B cell (primary cell): Measurements from ENCODE around the gene SPDYE1. TPM values are rescaled to one million over a fixed set of nuclear protein-coding genes. Genes with fewer than 3 reads are reported as not detected.

Experiments used
- ATAC-seq: fragments of 200-7000 bp; cut with Tn5 transposase; one replicate; pipeline ENCODE4 v1.10.0; 2021; ENCODE audit warnings: low read depth, mild to moderate bottlenecking, moderate number of reproducible peaks, moderate library complexity
- CTCF ChIA-PET: fragments of 350-600 bp; sonication (Branson Sonifier 250); formaldehyde crosslinking; loops from one replicate; lab custom pipeline; 2021; ENCODE audit warnings: antibody characterized with exemption, inconsistent platforms; lab: Charles Lee
- POLR2A ChIA-PET: fragments of 350-600 bp; sonication (Branson Sonifier 250); formaldehyde crosslinking; loops from one replicate; lab custom pipeline; 2021; ENCODE audit warnings: antibody characterized with exemption; lab: Charles Lee
- DNase-seq: peaks from one replicate; pipeline ENCODE4 v3.0.0; 2013
- H2AFZ ChIP-seq: 2 replicates; pipeline ENCODE4 v1.6.1; 2012; ENCODE audit warnings: mild to moderate bottlenecking, low read depth, low read length; ENCODE audit not compliant: insufficient read depth, poor library complexity, severe bottlenecking
- H3K27ac ChIP-seq, 2 donors: 1 replicate in 1 of 2; 2 replicates in 1 of 2; pipeline ENCODE4 v1.5.1; 2012 to 2013; ENCODE audit warnings: low read length in 2 of 2, mild to moderate bottlenecking in 2 of 2, moderate library complexity in 1 of 2
- H3K27me3 ChIP-seq, 4 experiments: fragments of 200-600 bp in 1 of 4; sonication (generic) in 1 of 4; replicated peaks in 1 of 4; 1 replicate in 2 of 4; 2 replicates in 2 of 4; pipeline versions ENCODE4 v1.6.1 to v1.7.0; 2013 to 2016; ENCODE audit warnings: low read length in 3 of 4, mild to moderate bottlenecking in 2 of 4, mixed read lengths in 1 of 4, moderate library complexity in 1 of 4; ENCODE audit not compliant: insufficient read depth in 4 of 4, control insufficient read depth in 3 of 4; ENCODE audit errors: control extremely low read depth in 1 of 4
- H3K36me3 ChIP-seq, 2 experiments: replicated peaks in 1 of 2; 1 replicate in 1 of 2; 2 replicates in 1 of 2; pipeline versions ENCODE4 v1.6.1 to v1.7.1; 2013; ENCODE audit warnings: low read length in 1 of 2; ENCODE audit not compliant: insufficient read depth in 2 of 2, control insufficient read depth in 1 of 2; ENCODE audit errors: control extremely low read depth in 1 of 2, extremely low read depth in 1 of 2
- H3K4me1 ChIP-seq, 2 donors: fragments of 200-600 bp in 1 of 2; sonication (generic) in 1 of 2; 1 replicate in 1 of 2; 2 replicates in 1 of 2; pipeline versions ENCODE4 v1.5.1 to v1.6.1; 2013 to 2017; ENCODE audit warnings: low read length in 2 of 2; ENCODE audit not compliant: control insufficient read depth in 2 of 2, insufficient read depth in 2 of 2
- H3K4me2 ChIP-seq: replicated peaks from 2 replicates; pipeline ENCODE3; 2012; ENCODE audit warnings: mild to moderate bottlenecking, low read depth, low read length; ENCODE audit not compliant: poor library complexity, severe bottlenecking
- H3K4me3 ChIP-seq, 5 experiments: fragments of 200-600 bp in 1 of 5; sonication (generic) in 1 of 5; 1 replicate in 3 of 5; 2 replicates in 2 of 5; pipeline versions ENCODE4 v1.5.1 to v1.7.0; 2011 to 2016; ENCODE audit warnings: low read length in 4 of 5, mild to moderate bottlenecking in 4 of 5, low read depth in 2 of 5, control low read depth in 1 of 5, moderate library complexity in 1 of 5; ENCODE audit not compliant: insufficient read depth in 1 of 5; ENCODE audit errors: control extremely low read depth in 1 of 5, extremely low read depth in 1 of 5
- H3K79me2 ChIP-seq: fragments of 200-600 bp; sonication (generic); one replicate; pipeline ENCODE4 v1.6.0; 2016; ENCODE audit warnings: low read length; ENCODE audit not compliant: control insufficient read depth, insufficient read depth
- H3K9ac ChIP-seq: fragments of 200-600 bp; sonication (generic); 2 replicates; pipeline ENCODE4 v1.6.1; 2017; ENCODE audit warnings: mild to moderate bottlenecking, low read length, moderate library complexity
- H3K9me3 ChIP-seq, 3 donors: one replicate each; pipeline versions ENCODE4 v1.6.1 to v1.7.1; 2013; ENCODE audit warnings: low read length in 2 of 3; ENCODE audit not compliant: control insufficient read depth in 2 of 3, insufficient read depth in 1 of 3; ENCODE audit errors: control extremely low read depth in 1 of 3
- H4K20me1 ChIP-seq: 2 replicates; pipeline ENCODE4 v1.6.0; 2012; ENCODE audit warnings: mild to moderate bottlenecking, low read length; ENCODE audit not compliant: insufficient read depth, control insufficient read depth, poor library complexity, severe bottlenecking
- H3K27ac Mint-ChIP-seq: one replicate; pipeline ENCODE4 v1.8.0; 2021; ENCODE audit warnings: mixed read lengths
- H3K27me3 Mint-ChIP-seq: one replicate; pipeline ENCODE4 v1.8.0; 2021; ENCODE audit warnings: mixed read lengths
- H3K4me1 Mint-ChIP-seq: one replicate; pipeline ENCODE4 v1.8.0; 2021; ENCODE audit warnings: mixed read lengths
- H3K4me3 Mint-ChIP-seq: one replicate; pipeline ENCODE4 v1.8.0; 2021; ENCODE audit warnings: mixed read lengths
- H3K9me3 Mint-ChIP-seq: one replicate; pipeline ENCODE4 v1.8.0; 2022; ENCODE audit warnings: mixed read lengths; ENCODE audit not compliant: insufficient read depth
- EZH2 ChIP-seq: IDR thresholded peaks from 2 replicates; pipeline ENCODE4 v1.6.1; 2012; ENCODE audit warnings: borderline replicate concordance, low read depth, mild to moderate bottlenecking, moderate library complexity, low read length; ENCODE audit not compliant: insufficient read depth, poor library complexity, severe bottlenecking
- WGBS: methylation state at CpG from one replicate; pipeline ENCODE4 v1.1.5; 2013; ENCODE audit warnings: missing lambda C conversion rate; ENCODE audit not compliant: insufficient coverage; 5-methylcytosine and 5-hydroxymethylcytosine counted together
- intact Hi-C: fragments of 100-400 bp; cut with micrococcal nuclease; formaldehyde crosslinking; loops from one replicate; pipeline ENCODE4 v1.10.0; 2022
- polyA plus RNA-seq: library from polyadenylated mRNA; depleted of rRNA; stranded (reverse); fragments of >200 nt; gene quantifications from 2 replicates; pipeline ENCODE4 v1.2.3, GENCODE V29; 2012
- total RNA-seq, 2 donors: library from RNA; stranded (reverse); fragments of 120-200 nt in 1 of 2; gene quantifications; 1 replicate in 1 of 2; 2 replicates in 1 of 2; pipeline versions ENCODE4 v1.2.3 to v1.2.4, GENCODE V29; 2013 to 2022
- TF ChIP-seq, protein P1 (sequence below): fragments of 200-600 bp; IDR thresholded peaks from one replicate; pipeline ENCODE4 v1.8.0; 2022; ENCODE audit warnings: antibody characterized with exemption, mild to moderate bottlenecking

The SPDYE1 gene
- total and polyA plus RNA-seq, 2 donors (not counting 1 experiment from before 2014, with no cell fraction given): 0.10 TPM; not detected in 1

DNA sequence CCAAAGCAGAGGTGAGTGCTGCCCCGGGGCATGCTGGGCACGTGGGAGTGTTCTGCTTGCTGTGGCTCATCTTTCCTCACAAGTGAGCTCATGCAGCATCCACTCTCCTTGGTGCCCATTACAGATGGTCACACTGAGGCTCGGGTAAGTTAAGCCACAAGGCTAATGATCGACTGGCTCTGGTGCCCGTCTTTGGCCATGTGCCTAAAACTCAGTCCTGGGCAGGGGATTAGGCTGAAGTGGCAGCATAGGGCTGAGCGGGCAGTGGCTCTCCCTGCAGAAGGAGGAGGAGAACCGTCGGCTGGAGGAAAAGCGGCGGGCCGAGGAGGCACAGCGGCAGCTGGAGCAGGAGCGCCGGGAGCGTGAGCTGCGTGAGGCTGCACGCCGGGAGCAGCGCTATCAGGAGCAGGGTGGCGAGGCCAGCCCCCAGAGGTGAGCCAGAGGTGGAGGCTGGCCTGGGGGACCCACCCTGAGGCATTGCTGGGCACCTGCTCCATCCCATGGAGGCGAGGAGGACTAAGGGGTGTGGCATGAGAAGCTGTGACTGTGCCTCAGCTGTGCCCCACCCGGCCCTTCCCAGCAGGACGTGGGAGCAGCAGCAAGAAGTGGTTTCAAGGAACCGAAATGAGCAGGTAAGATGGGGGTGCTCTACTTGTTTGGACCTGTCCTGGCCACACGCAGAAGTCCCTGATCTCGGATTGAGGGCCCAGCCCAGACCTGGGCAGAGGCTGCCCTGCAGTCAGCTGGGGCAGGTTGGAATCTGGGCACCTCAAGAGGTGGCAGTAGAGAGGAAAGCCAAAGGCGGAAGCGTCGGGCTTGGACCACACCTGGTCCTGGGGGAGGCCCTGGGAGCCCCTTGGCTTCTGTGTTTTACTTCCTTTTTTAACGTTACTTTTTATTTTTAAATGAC, 60.4 kb downstream of the SPDYE1 start:
- Mint-ChIP-seq H3K4me1 (peaks cover 74% of the 10 kb centered on the region), H3K27ac (peak overlapping the region; percentile 100), H3K4me3 (peak overlapping the region; percentile 88), H3K9me3 (no peaks in the 10 kb centered on the region), H3K27me3 (no peaks in the 10 kb centered on the region)
- H3K36me3 ChIP-seq: peaks cover 0 to 88% of the 10 kb centered on the region in 2 experiments
- WGBS: 79% methylated on average over 25 of the region's 30 CpGs
- DNase-seq (peak; percentile 82), ATAC-seq (peak; percentile 55)
- peaks cover 73 to 84% of the 10 kb centered on the region in 2 donors for H3K4me1 ChIP-seq
- peaks cover 72% of the 10 kb centered on the region for H3K79me2 ChIP-seq
- TF ChIP-seq, protein P1, sequence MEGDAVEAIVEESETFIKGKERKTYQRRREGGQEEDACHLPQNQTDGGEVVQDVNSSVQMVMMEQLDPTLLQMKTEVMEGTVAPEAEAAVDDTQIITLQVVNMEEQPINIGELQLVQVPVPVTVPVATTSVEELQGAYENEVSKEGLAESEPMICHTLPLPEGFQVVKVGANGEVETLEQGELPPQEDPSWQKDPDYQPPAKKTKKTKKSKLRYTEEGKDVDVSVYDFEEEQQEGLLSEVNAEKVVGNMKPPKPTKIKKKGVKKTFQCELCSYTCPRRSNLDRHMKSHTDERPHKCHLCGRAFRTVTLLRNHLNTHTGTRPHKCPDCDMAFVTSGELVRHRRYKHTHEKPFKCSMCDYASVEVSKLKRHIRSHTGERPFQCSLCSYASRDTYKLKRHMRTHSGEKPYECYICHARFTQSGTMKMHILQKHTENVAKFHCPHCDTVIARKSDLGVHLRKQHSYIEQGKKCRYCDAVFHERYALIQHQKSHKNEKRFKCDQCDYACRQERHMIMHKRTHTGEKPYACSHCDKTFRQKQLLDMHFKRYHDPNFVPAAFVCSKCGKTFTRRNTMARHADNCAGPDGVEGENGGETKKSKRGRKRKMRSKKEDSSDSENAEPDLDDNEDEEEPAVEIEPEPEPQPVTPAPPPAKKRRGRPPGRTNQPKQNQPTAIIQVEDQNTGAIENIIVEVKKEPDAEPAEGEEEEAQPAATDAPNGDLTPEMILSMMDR: peak; percentile 55
- no peak for TF ChIP-seq EZH2
- CTCF ChIA-PET: interaction anchor here (1.2 to 3.0 kb wide), 6 partner anchors 11 to 38 kb away, joined by 3 to 17 read pairs (median 6); partner anchors contain the start of gene DBNL
- peaks cover 0 to 4% (median 0%) of the 10 kb centered on the region in 3 donors for H3K9me3 ChIP-seq
- intact Hi-C loops: no loop called here
- H3K9ac ChIP-seq: no peak overlapping the region
- POLR2A ChIA-PET: interaction anchor here (1.1 to 1.8 kb wide), 4 partner anchors 10 to 21 kb away, joined by 4 to 18 read pairs (median 7); no protein-coding TSS in a partner anchor
- H3K4me3 ChIP-seq: peak overlapping the region in 1 of 5 experiments; percentile 15
- H2AFZ ChIP-seq: no peak overlapping the region
- H3K4me2 ChIP-seq: peak overlapping the region; percentile 64
- no peaks in the 10 kb centered on the region for H3K27me3 ChIP-seq
- peaks cover 12% of the 10 kb centered on the region for H4K20me1 ChIP-seq
- peak overlapping the region; percentile 93 to 99 for H3K27ac ChIP-seq
